ENCODE measurements around the gene ZNF385D. TPM values are rescaled to one million over a fixed set of nuclear protein-coding genes. Genes with fewer than 3 reads are reported as not detected.

The ZNF385D gene
- total and polyA plus RNA-seq, 2 of the 13 experiments (the other 11 are each of a cell fraction or from before 2014, with no cell fraction given) = not detected

GRCh38 chr3:21526461-21526860 lies 224.5 kb downstream of the ZNF385D start:
- Histone ChIP-seq H3K4me3 (replicated peaks in 1 of 3; ENCODE audit: insufficient read depth in 1 of 3, low read depth in 2 of 3, low read length in 3 of 3) (no peak overlapping the region), H3K79me2 (ENCODE audit: insufficient read depth, low read length) (no peaks in the 10 kb centered on the region), H3K36me3 (replicated peaks in 1 of 2; ENCODE audit: control insufficient read depth in 1 of 2, insufficient read depth in 2 of 2, low read length in 2 of 2) (no peaks in the 10 kb centered on the region), H3K27me3 (ENCODE audit: control insufficient read depth in 1 of 2, insufficient read depth in 2 of 2, low read length in 2 of 2) (no peaks in the 10 kb centered on the region), H4K20me1 (ENCODE audit: insufficient read depth, low read length) (no peaks in the 10 kb centered on the region), H3K4me2 (ENCODE audit: low read depth, low read length) (no peak overlapping the region), H2AFZ (ENCODE audit: low read length) (no peak overlapping the region), H3K9me3 (ENCODE audit: low read length) (peaks cover 6% of the 10 kb centered on the region; the same call in 1 of the 2 replicates), H3K27ac (ENCODE audit: extremely low read length, insufficient read depth, low read length) (no peak overlapping the region), H3K4me1 (ENCODE audit: insufficient read depth, low read length) (no peaks in the 10 kb centered on the region), H3K9ac (ENCODE audit: insufficient read depth, low read depth, low read length) (no peak overlapping the region)
- CTCF ChIA-PET (ENCODE audit: low intra/inter-chr PET ratio, low total read pairs) = no interaction called here
- no TSS peak for BruUV-seq (replicated peaks)
- 81% methylated on average over 4 of the region's 4 CpGs for WGBS (ENCODE audit: low lambda C conversion rate)
- intact Hi-C loops (cut with micrococcal nuclease; ENCODE audit: unreplicated experiment) = no loop called here
- ATAC-seq = no peak
- TF ChIP-seq CEBPB (IDR thresholded peaks at IDR 0.05; ENCODE audit: borderline replicate concordance, low read depth, low read length) (peak; percentile 63; the same call in 1 of the 2 replicates), CREBL2 (CRISPR knock-in tag; IDR thresholded peaks at IDR 0.05; ENCODE audit: borderline replicate concordance) (no peak)
- no peak for FAIRE-seq
- DNase-seq (ENCODE audit: low spot score) = no peak
- POLR2A ChIA-PET = no interaction called here
- in situ Hi-C loops (cut with HindIII; ENCODE audit: extremely low pct_ligation_motif_present, low pct_unique_long_range_greater_than_20kb) = no loop called here

- no peak for DNase-seq (ENCODE audit: low spot score)
- ChIA-PET POLR2A (no interaction called here), CTCF (ENCODE audit: low intra/inter-chr PET ratio, low total read pairs) (no interaction called here)
- Histone ChIP-seq H3K4me3 (replicated peaks in 1 of 3; ENCODE audit: insufficient read depth in 1 of 3, low read depth in 2 of 3, low read length in 3 of 3) (no peak overlapping the region), H3K4me1 (ENCODE audit: insufficient read depth, low read length) (no peaks in the 10 kb centered on the region), H3K27ac (ENCODE audit: extremely low read length, insufficient read depth, low read length) (no peak overlapping the region), H3K9me3 (ENCODE audit: low read length) (no peaks in the 10 kb centered on the region; the same call in 1 of the 2 replicates), H3K9ac (ENCODE audit: insufficient read depth, low read depth, low read length) (no peak overlapping the region), H3K27me3 (ENCODE audit: control insufficient read depth in 1 of 2, insufficient read depth in 2 of 2, low read length in 2 of 2) (no peaks in the 10 kb centered on the region), H4K20me1 (ENCODE audit: insufficient read depth, low read length) (no peaks in the 10 kb centered on the region), H3K36me3 (replicated peaks in 1 of 2; ENCODE audit: control insufficient read depth in 1 of 2, insufficient read depth in 2 of 2, low read length in 2 of 2) (no peaks in the 10 kb centered on the region), H3K4me2 (ENCODE audit: low read depth, low read length) (no peak overlapping the region), H2AFZ (ENCODE audit: low read length) (no peak overlapping the region), H3K79me2 (ENCODE audit: insufficient read depth, low read length) (no peaks in the 10 kb centered on the region)
- no peak for ATAC-seq
- in situ Hi-C loops (cut with HindIII; ENCODE audit: extremely low pct_ligation_motif_present, low pct_unique_long_range_greater_than_20kb) (no loop called here), intact Hi-C loops (cut with micrococcal nuclease; ENCODE audit: unreplicated experiment) (no loop called here)
- FAIRE-seq = no peak
- BruUV-seq (replicated peaks) = no TSS peak
- WGBS (ENCODE audit: low lambda C conversion rate) = 0% methylated on average over 2 of the region's 2 CpGs
- TF ChIP-seq CENPX (CRISPR knock-in tag; IDR thresholded peaks at IDR 0.05) = no peak
- TF ChIP-seq AHDC1 (CRISPR knock-in tag; IDR thresholded peaks at IDR 0.05; ENCODE audit: borderline replicate concordance) = no peak
- no peak for TF ChIP-seq FOXO1 (CRISPR knock-in tag; IDR thresholded peaks at IDR 0.05)
- TF ChIP-seq PBX3 (CRISPR knock-in tag; IDR thresholded peaks at IDR 0.05; ENCODE audit: borderline replicate concordance) = no peak
- TF ChIP-seq ZNF18 (CRISPR knock-in tag; IDR thresholded peaks at IDR 0.05; ENCODE audit: insufficient replicate concordance) = no peak
Observed at GRCh38 chr3:21524133-21524532, 226.9 kb downstream of the ZNF385D start.

Measured in HepG2 (cell line).